K562 (cell line): ENCODE measurements around the gene POLR3H. TPM values are rescaled to one million over a fixed set of nuclear protein-coding genes. Genes with fewer than 3 reads are reported as not detected.
A peak's percentile ranks its signal among the peaks of the same experiment; 100 is the strongest.

Experiments used
- ATAC-seq: fragments of 200-7000 bp; cut with Tn5 transposase; 3 replicates; pipeline ENCODE4 v1.9.1; 2020; ENCODE audit warnings: moderate library complexity
- BruUV-seq: library from RNA; stranded (reverse); fragments of 400-500 nt; replicated peaks from 2 replicates; lab custom pipeline; 2021; lab: Mats Ljungman, UMichigan
- CTCF ChIA-PET: fragments of 300-600 bp; formaldehyde crosslinking; extraction: SDS; loops from one replicate; lab custom pipeline; 2021; ENCODE audit warnings: low intra/inter-chr PET ratio; lab: Yijun Ruan, JAX
- POLR2A ChIA-PET: fragments of 300-600, 350-650 bp; sonication (Branson Sonifier 250); formaldehyde crosslinking; extraction: SDS; loops from one replicate; lab custom pipeline; 2021; ENCODE audit warnings: antibody characterized with exemption, inconsistent platforms; lab: Yijun Ruan, JAX
- DNase-seq, 4 experiments: peaks; one replicate each; pipeline versions ENCODE4 v3.0.0 to v3.0.0-alpha.2; 2011 to 2018; ENCODE audit warnings: low spot score in 3 of 4, mixed read lengths in 3 of 4; ENCODE audit errors: extremely low read depth in 1 of 4
- FAIRE-seq: peaks from 2 replicates; lab custom pipeline; 2011; peaks lifted over from hg19 to GRCh38; lab: Jason Lieb, UNC
- H2AFZ ChIP-seq: 2 replicates; pipeline ENCODE4 v1.6.0; 2011; ENCODE audit warnings: low read depth, low read length, control low read depth, inconsistent platforms
- H3K27ac ChIP-seq: fragments of 200-600 bp; 3 replicates; pipeline ENCODE4 v1.8.0; 2011; ENCODE audit warnings: low read depth, mild to moderate bottlenecking, control low read depth, inconsistent platforms, low read length, moderate library complexity, mixed read lengths; ENCODE audit errors: extremely low read depth
- H3K27me3 ChIP-seq, 2 experiments: fragments of 300-600 bp in 1 of 2; 2 replicates in 1 of 2; 3 replicates in 1 of 2; pipeline versions ENCODE4 v1.6.0 to v1.8.0; 2011; ENCODE audit warnings: inconsistent platforms in 2 of 2, low read length in 2 of 2, mild to moderate bottlenecking in 1 of 2, mixed read lengths in 1 of 2, moderate library complexity in 1 of 2; ENCODE audit not compliant: control insufficient read depth in 2 of 2, insufficient read depth in 2 of 2
- H3K36me3 ChIP-seq: fragments of 300-600 bp; 3 replicates; pipeline ENCODE4 v1.8.0; 2011; ENCODE audit warnings: mild to moderate bottlenecking, low read length, inconsistent platforms; ENCODE audit not compliant: control insufficient read depth, insufficient read depth
- H3K4me1 ChIP-seq, 2 experiments: fragments of 200-600 bp in 1 of 2; replicated peaks in 1 of 2; 2 replicates in 1 of 2; 3 replicates in 1 of 2; pipeline versions ENCODE4 v1.5.1 to v1.8.0; 2011; ENCODE audit warnings: inconsistent platforms in 2 of 2, low read length in 2 of 2, mild to moderate bottlenecking in 1 of 2, mixed read lengths in 1 of 2, moderate library complexity in 1 of 2; ENCODE audit not compliant: control insufficient read depth in 2 of 2, insufficient read depth in 2 of 2
- H3K4me2 ChIP-seq: 2 replicates; pipeline ENCODE4 v1.6.1; 2011; ENCODE audit warnings: low read length, control low read depth, inconsistent platforms, mixed read lengths; ENCODE audit not compliant: insufficient read depth
- H3K4me3 ChIP-seq: fragments of 200-600 bp; sonication (generic), shearing (Covaris generic); 2 replicates; pipeline ENCODE4 v1.5.1; 2016; ENCODE audit warnings: control low read depth, inconsistent platforms
- H3K79me2 ChIP-seq: fragments of 200-600 bp; 3 replicates; pipeline ENCODE4 v1.8.0; 2011; ENCODE audit warnings: low read length, inconsistent platforms; ENCODE audit not compliant: control insufficient read depth, insufficient read depth
- H3K9ac ChIP-seq, 2 experiments: 2 replicates each; pipeline versions ENCODE4 v1.6.0 to v1.6.1; 2011; ENCODE audit warnings: low read depth in 2 of 2, low read length in 2 of 2, control low read depth in 1 of 2, inconsistent platforms in 1 of 2, mild to moderate bottlenecking in 1 of 2, mixed read lengths in 1 of 2; ENCODE audit not compliant: insufficient read depth in 1 of 2
- H3K9me1 ChIP-seq: one replicate; pipeline ENCODE4 v1.6.0; 2011; ENCODE audit warnings: inconsistent platforms, mild to moderate bottlenecking, low read length, moderate library complexity; ENCODE audit not compliant: control insufficient read depth, insufficient read depth
- H3K9me3 ChIP-seq: replicated peaks from 2 replicates; pipeline ENCODE4 v1.5.1; 2011; ENCODE audit warnings: low read depth, low read length, inconsistent platforms; ENCODE audit not compliant: control insufficient read depth, insufficient read depth
- H4K20me1 ChIP-seq: replicated peaks from 2 replicates; pipeline ENCODE4 v1.6.1; 2011; ENCODE audit warnings: low read length, inconsistent platforms, mixed read lengths; ENCODE audit not compliant: control insufficient read depth, insufficient read depth
- POLR2G ChIP-seq: fragments of 200-400 bp; formaldehyde crosslinking; IDR thresholded peaks from 2 replicates; pipeline ENCODE4 v1.6.1; 2017; ENCODE audit warnings: low read depth, mild to moderate bottlenecking, antibody characterized with exemption, low read length, moderate library complexity
- ZNF184 ChIP-seq: sonication (generic); formaldehyde crosslinking; IDR thresholded peaks from 2 replicates; pipeline ENCODE4 v1.5.0; 2020; ENCODE audit warnings: missing genetic modification reagents
- ZNF384 ChIP-seq: IDR thresholded peaks from 2 replicates; pipeline ENCODE4 v1.6.1; 2012; ENCODE audit warnings: low read depth, low read length, improper control_type of control experiment
- WGBS: fragments of 100-300 bp; shearing (Covaris generic); methylation state at CpG from one replicate; pipeline ENCODE4 v1.1.6; 2016; ENCODE audit warnings: low coverage, mixed read lengths; ENCODE audit not compliant: insufficient coverage; ENCODE audit errors: missing lambda C conversion rate; 5-methylcytosine and 5-hydroxymethylcytosine counted together
- in situ Hi-C: fragments of 300-500 bp; cut with MboI; formaldehyde crosslinking; loops from 4 replicates; pipeline ENCODE4 v1.15.0; 2018; ENCODE audit warnings: inconsistent platforms, mixed read lengths
- intact Hi-C: fragments of 100-400 bp; cut with micrococcal nuclease; formaldehyde crosslinking; loops from 2 replicates; pipeline ENCODE4 v1.14.2; 2022
- polyA plus RNA-seq, 8 experiments: library from polyadenylated mRNA; depleted of rRNA in 4 of 8; stranded (reverse) in 5 of 8; unstranded in 3 of 8; fragments of >200 nt; fragmentation: Nextera tagmentation in 2 of 8; fragmentation: Illumina TruSeq in 1 of 8; extraction: Ambion mirVana in 2 of 8; extraction: Trizol in 1 of 8; gene quantifications; 2 replicates each; pipeline versions ENCODE4 v1.2.1 to v1.2.3, GENCODE V29; 2011 to 2014; ENCODE audit warnings: inconsistent platforms in 1 of 8, missing spikeins in 1 of 8
- total RNA-seq, 7 experiments: library from RNA; depleted of rRNA in 6 of 7; stranded (reverse); fragments of >200 nt in 6 of 7; fragmentation: Illumina TruSeq in 2 of 7; extraction: Trizol in 2 of 7; gene quantifications; 2 replicates each; pipeline versions ENCODE4 v1.2.1 to v1.2.3, GENCODE V29; 2011 to 2021; ENCODE audit warnings: low replicate concordance in 1 of 7

The POLR3H gene
- total and polyA plus RNA-seq, 9 of the 15 experiments (the other 6 are each of a cell fraction or from before 2014, with no cell fraction given) = 5.3 to 48.4 (median 22.2) TPM

DNA sequence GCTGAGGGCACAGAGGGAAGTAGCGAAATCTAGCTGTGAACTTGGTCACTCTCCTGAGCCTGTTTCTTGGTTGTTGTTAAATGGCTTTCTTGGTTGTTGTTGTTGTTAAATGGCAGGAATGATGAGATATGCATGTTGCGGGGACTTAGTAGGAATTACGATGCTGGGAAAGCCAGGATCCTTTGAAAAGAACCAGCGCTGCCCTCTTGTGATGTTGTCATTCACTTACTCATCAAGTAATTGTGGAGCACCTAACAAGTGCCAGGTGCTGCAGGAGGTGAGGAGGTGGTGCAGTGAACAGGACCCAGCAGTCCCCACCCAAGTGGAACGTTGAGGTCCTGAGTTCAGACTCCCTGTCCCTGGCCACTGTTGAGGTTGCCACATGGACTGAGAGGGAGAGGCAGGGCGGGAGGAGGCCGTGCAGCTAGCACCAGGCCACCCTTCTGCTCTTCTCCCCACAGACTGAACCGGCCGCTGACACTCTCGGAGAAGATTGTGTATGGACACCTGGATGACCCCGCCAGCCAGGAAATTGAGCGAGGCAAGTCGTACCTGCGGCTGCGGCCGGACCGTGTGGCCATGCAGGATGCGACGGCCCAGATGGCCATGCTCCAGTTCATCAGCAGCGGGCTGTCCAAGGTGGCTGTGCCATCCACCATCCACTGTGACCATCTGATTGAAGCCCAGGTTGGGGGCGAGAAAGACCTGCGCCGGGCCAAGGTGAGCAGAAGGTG is 36.8 kb downstream of the POLR3H start:
- no peak for TF ChIP-seq ZNF184 (CRISPR knock-in tag)
- no peak for TF ChIP-seq ZNF384
- TF ChIP-seq POLR2G = 0 out of 2 replicates have a peak, but pooled peaks have one; percentile 38
- peaks cover 71% of the 10 kb centered on the region for H3K36me3 ChIP-seq
- ATAC-seq = no peak

More for the DNA sequence above, 36.8 kb downstream of the POLR3H start:
- Histone ChIP-seq H4K20me1 (no peaks in the 10 kb centered on the region), H2AFZ (no peak overlapping the region), H3K9ac (no peak overlapping the region), H3K4me1 (peaks cover 6 to 18% of the 10 kb centered on the region in 2 experiments), H3K4me3 (no peak overlapping the region), H3K79me2 (peaks cover 24% of the 10 kb centered on the region; the same call in 2 of the 3 replicates), H3K9me3 (no peaks in the 10 kb centered on the region), H3K4me2 (no peak overlapping the region), H3K9me1 (no peaks in the 10 kb centered on the region), H3K27me3 (no peaks in the 10 kb centered on the region), H3K27ac (no peak overlapping the region)
- 93% methylated on average over 20 of the region's 23 CpGs for WGBS
- in situ Hi-C loops (no loop called here), intact Hi-C loops (no loop called here)
- ChIA-PET POLR2A (interaction anchor here (1.0 kb wide), 1 partner anchor 9 kb away, joined by 3 read pairs; no protein-coding TSS in a partner anchor), CTCF (no interaction called here)
- DNase-seq (no peak), FAIRE-seq (no peak)
- BruUV-seq = no TSS peak
